HepG2 (cell line): Measurements from ENCODE around the gene NDUFS6. TPM values are rescaled to one million over a fixed set of nuclear protein-coding genes. Genes with fewer than 3 reads are reported as not detected.
A peak's percentile ranks its signal among the peaks of the same experiment; 100 is the strongest.

Source experiments
- CEBPB ChIP-seq: IDR thresholded peaks from 2 replicates; pipeline ENCODE4 v1.6.1; 2011; ENCODE audit warnings: low read depth, low read length, improper control_type of control experiment, borderline replicate concordance
- DZIP1 ChIP-seq: sonication (generic); formaldehyde crosslinking; IDR thresholded peaks from 2 replicates; pipeline ENCODE4 v1.5.0; 2020; ENCODE audit warnings: mild to moderate bottlenecking, missing genetic modification reagents
- FOXA3 ChIP-seq: IDR thresholded peaks from 2 replicates; pipeline ENCODE4 v1.6.1; 2016; ENCODE audit warnings: missing genetic modification reagents, missing compliant biosample characterization
- HES4 ChIP-seq: sonication (generic); formaldehyde crosslinking; IDR thresholded peaks from 2 replicates; pipeline ENCODE4 v1.9.0; 2021; ENCODE audit warnings: mild to moderate bottlenecking, missing genetic modification reagents, borderline replicate concordance
- HOXA9 ChIP-seq: sonication (generic); formaldehyde crosslinking; IDR thresholded peaks from 2 replicates; pipeline ENCODE4 v1.8.1; 2022; ENCODE audit warnings: missing genetic modification reagents, mild to moderate bottlenecking, moderate library complexity, borderline replicate concordance
- RFX1 ChIP-seq: fragments of 450-650 bp; IDR thresholded peaks from 2 replicates; pipeline ENCODE4 v1.6.1; 2017
- RFX5 ChIP-seq: IDR thresholded peaks from 2 replicates; pipeline ENCODE4 v1.6.1; 2011; ENCODE audit warnings: low read depth, low read length, improper control_type of control experiment
- TBX2 ChIP-seq: sonication (generic); formaldehyde crosslinking; IDR thresholded peaks from 2 replicates; pipeline ENCODE4 v1.5.0; 2020; ENCODE audit warnings: missing genetic modification reagents, mild to moderate bottlenecking, borderline replicate concordance
- ZBTB40 ChIP-seq, 2 experiments: fragments of 450-650 bp in 1 of 2; sonication (generic) in 1 of 2; formaldehyde crosslinking in 1 of 2; IDR thresholded peaks; 2 replicates each; pipeline versions ENCODE4 v1.6.1 to v1.8.0; 2016 to 2022; ENCODE audit warnings: antibody characterized with exemption in 1 of 2, mild to moderate bottlenecking in 1 of 2, missing genetic modification reagents in 1 of 2
- ZNF234 ChIP-seq: sonication (generic); formaldehyde crosslinking; conservative IDR thresholded peaks from 2 replicates; pipeline ENCODE4 v1.5.1; 2020; ENCODE audit warnings: mild to moderate bottlenecking, missing genetic modification reagents
- ZNF501 ChIP-seq: sonication (generic); formaldehyde crosslinking; IDR thresholded peaks from 2 replicates; pipeline ENCODE4 v1.5.1; 2020; ENCODE audit warnings: mild to moderate bottlenecking, moderate library complexity, missing genetic modification reagents
- ZNF737 ChIP-seq: sonication (generic); formaldehyde crosslinking; IDR thresholded peaks from 2 replicates; pipeline ENCODE4 v1.5.0; 2020; ENCODE audit warnings: missing genetic modification reagents, mild to moderate bottlenecking, borderline replicate concordance
- polyA plus RNA-seq, 8 experiments: library from polyadenylated mRNA; depleted of rRNA in 3 of 8; stranded (reverse) in 7 of 8; unstranded in 1 of 8; fragments of >200 nt; fragmentation: Illumina TruSeq in 4 of 8; extraction: Trizol in 4 of 8; gene quantifications; 2 replicates each; pipeline versions ENCODE4 v1.2.1 to v1.2.3, GENCODE V29; 2011 to 2016; ENCODE audit warnings: low read depth in 4 of 8, missing spikeins in 1 of 8, mixed read lengths in 1 of 8; ENCODE audit not compliant: insufficient read depth in 1 of 8
- total RNA-seq, 5 experiments: library from RNA; depleted of rRNA; stranded (reverse); fragments of >200 nt; fragmentation: Illumina TruSeq; extraction: Trizol; gene quantifications; 2 replicates each; pipeline ENCODE4 v1.2.3, GENCODE V29; 2016; ENCODE audit warnings: low read depth in 1 of 5
- TF ChIP-seq, protein P1 (sequence below): IDR thresholded peaks from 2 replicates; pipeline ENCODE4 v1.6.1; 2016; ENCODE audit warnings: missing genetic modification reagents, missing compliant biosample characterization

The NDUFS6 gene
- total and polyA plus RNA-seq, 2 of the 13 experiments (the other 11 are each of a cell fraction or from before 2014, with no cell fraction given): 23.7 to 50.4 TPM

DNA sequence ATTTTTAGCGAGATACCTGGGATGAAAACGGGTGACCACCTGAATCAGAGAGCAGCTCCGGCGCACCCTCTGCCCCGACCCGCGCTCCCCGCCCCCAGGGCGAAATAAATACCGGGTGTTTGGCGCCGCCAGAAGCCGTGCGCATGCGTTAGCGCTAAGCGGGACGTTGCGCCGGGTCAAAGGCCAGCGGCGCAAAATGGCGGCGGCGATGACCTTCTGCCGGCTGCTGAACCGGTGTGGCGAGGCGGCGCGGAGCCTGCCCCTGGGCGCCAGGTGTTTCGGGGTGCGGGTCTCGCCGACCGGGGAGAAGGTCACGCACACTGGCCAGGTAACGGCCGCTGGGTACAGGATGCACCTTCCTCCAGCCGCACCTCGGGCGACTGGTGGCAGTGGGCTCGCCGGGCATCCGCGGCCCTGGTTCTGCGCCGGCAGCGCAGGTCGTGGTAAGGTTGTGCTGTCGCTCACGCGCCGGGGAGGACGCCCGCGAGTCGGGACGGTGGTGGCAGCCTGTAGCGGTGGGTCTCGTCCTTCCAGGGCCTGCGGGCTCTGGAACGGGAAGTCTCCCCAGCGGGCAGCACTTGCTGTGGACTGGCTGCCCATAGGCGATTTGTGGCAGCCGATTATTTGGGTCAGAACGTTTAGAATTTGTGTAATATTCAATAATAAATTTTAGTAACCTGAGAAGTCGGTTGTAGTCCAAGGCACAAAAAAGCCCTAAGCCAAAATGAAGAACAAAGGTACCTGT is at the start of gene NDUFS6 (continued):
- TF ChIP-seq ZBTB40 (IDR thresholded peaks at IDR 0.05) (no peak), ZBTB40 (CRISPR knock-in tag; IDR thresholded peaks at IDR 0.05) (0 out of 2 replicates have a peak, but pooled peaks have one; percentile 50), RFX1 (no peak), TBX2 (peak; percentile 63; the same call in 1 of the 2 replicates), FOXA3 (CRISPR knock-in tag) (peak; percentile 55), ZNF501 (CRISPR knock-in tag) (peak; percentile 90; the same call in 1 of the 2 replicates), CEBPB (no peak), DZIP1 (CRISPR knock-in tag) (peak; percentile 85), ZNF234 (CRISPR knock-in tag) (0 out of 2 replicates have a peak, but pooled peaks have one; percentile 65), RFX5 (no peak), HOXA9 (CRISPR knock-in tag) (no peak), HES4 (CRISPR knock-in tag) (peak; percentile 90; the same call in 1 of the 2 replicates), ZNF737 (CRISPR knock-in tag) (no peak)
- TF ChIP-seq, protein P1, sequence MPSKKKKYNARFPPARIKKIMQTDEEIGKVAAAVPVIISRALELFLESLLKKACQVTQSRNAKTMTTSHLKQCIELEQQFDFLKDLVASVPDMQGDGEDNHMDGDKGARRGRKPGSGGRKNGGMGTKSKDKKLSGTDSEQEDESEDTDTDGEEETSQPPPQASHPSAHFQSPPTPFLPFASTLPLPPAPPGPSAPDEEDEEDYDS (CRISPR knock-in tag): peak; percentile 88
